Heart left ventricle (tissue), 16 donors: Measurements from ENCODE around the gene RAD51B. TPM values are rescaled to one million over a fixed set of nuclear protein-coding genes. Genes with fewer than 3 reads are reported as not detected.

ENCODE experiments used
- ATAC-seq, 4 donors: fragments of 200-7000 bp; cut with Tn5 transposase; one replicate each; pipeline ENCODE4 v1.9.1; 2020 to 2022; ENCODE audit warnings: moderate library complexity in 4 of 4, mild to moderate bottlenecking in 3 of 4, moderate number of reproducible peaks in 1 of 4
- DNase-seq, 5 donors: peaks; one replicate each; pipeline ENCODE4 v3.0.0-alpha.2; 2020
- H3K27ac ChIP-seq, 12 donors: fragments of 200-600 bp; sonication (generic) in 4 of 12; one replicate each; pipeline versions ENCODE4 v1.5.0 to v1.8.0; 2016 to 2022; ENCODE audit warnings: mild to moderate bottlenecking in 2 of 12
- H3K27me3 ChIP-seq, 9 donors: fragments of 200-600 bp; sonication (generic) in 2 of 9; one replicate each; pipeline versions ENCODE4 v1.5.1 to v1.8.0; 2016 to 2022; ENCODE audit warnings: mild to moderate bottlenecking in 3 of 9
- H3K36me3 ChIP-seq, 9 donors: fragments of 200-600 bp; sonication (generic) in 2 of 9; one replicate each; pipeline versions ENCODE4 v1.5.0 to v1.8.0; 2018 to 2022; ENCODE audit warnings: mild to moderate bottlenecking in 2 of 9
- H3K4me1 ChIP-seq, 12 donors: fragments of 200-600 bp; sonication (generic) in 4 of 12; one replicate each; pipeline versions ENCODE4 v1.5.0 to v1.8.0; 2016 to 2022; ENCODE audit warnings: mild to moderate bottlenecking in 3 of 12
- H3K4me3 ChIP-seq, 12 donors: fragments of 200-600 bp; sonication (generic) in 4 of 12; one replicate each; pipeline versions ENCODE4 v1.5.0 to v1.8.0; 2017 to 2022; ENCODE audit warnings: mild to moderate bottlenecking in 9 of 12, moderate library complexity in 4 of 12
- H3K9me3 ChIP-seq, 12 donors: fragments of 200-600 bp; sonication (generic) in 4 of 12; one replicate each; pipeline versions ENCODE4 v1.5.0 to v1.8.0; 2016 to 2022; ENCODE audit warnings: mild to moderate bottlenecking in 1 of 12
- POLR2A ChIP-seq, 2 donors: fragments of 450-650 bp; IDR thresholded peaks; one replicate each; pipeline ENCODE4 v1.6.1; 2017; ENCODE audit warnings: antibody characterized with exemption in 2 of 2, mild to moderate bottlenecking in 2 of 2, moderate library complexity in 2 of 2
- WGBS, 4 donors: extraction: QIAGEN DNeasy Blood & Tissue Kit in 2 of 4; methylation state at CpG; one replicate each; pipeline versions ENCODE4 v1.1.5 to v1.1.7; 2013 to 2018; 5-methylcytosine and 5-hydroxymethylcytosine counted together
- intact Hi-C, 10 donors: fragments of 100-400 bp; cut with DNase I; formaldehyde crosslinking; loops; one replicate each; pipeline versions ENCODE4 v1.11.1 to v1.14.2; 2022
- polyA plus RNA-seq, 2 donors: library from polyadenylated mRNA; stranded (reverse); fragments of 200-250 nt; gene quantifications; one replicate each; pipeline ENCODE4 v1.2.3, GENCODE V29; 2013
- total RNA-seq, 9 donors: library from RNA; depleted of rRNA in 2 of 9; stranded (reverse); fragments of >200 nt in 2 of 9; fragmentation: NEBNext Ultra II Directional in 3 of 9; extraction: Animal tissue kit (Norgen Biotek cat#: 25700) in 3 of 9; gene quantifications; one replicate each; pipeline versions ENCODE4 v1.1.0 to v1.2.4, GENCODE V29; 2016 to 2023
- TF ChIP-seq, protein P1 (sequence below), 12 donors: fragments of 200-600 bp; sonication (generic) in 4 of 12; IDR thresholded peaks; one replicate each; pipeline versions ENCODE4 v1.5.0 to v1.8.0; 2018 to 2022; ENCODE audit warnings: antibody characterized with exemption in 12 of 12, mild to moderate bottlenecking in 5 of 12
- donor health status: ischemic (EF 13 %, LVEDD 7.1; RV severe dilation, severe dysfunction).
- donor health status: healthy with polysubstance abuse.
- donor health status: DM: no; HTN: yes; CAD: no.
- donor health status: DM: no; HTN: no; CAD: no.
- donor health status: ischemic (EF 25% LVEDD 6.9; RV normal size, moderate dysfunction).
- donor health status: ischemic (EF 25% LVEDD 5.7; RV mildly dilated, moderate dysfunction).
- donor health status: healthy.
- donor health status: DM: yes; HTN: yes; CAD: no.
- donor health status: ischemic (EF 35%, LVEDD 5.7; RV mildly dilated, moderate dysfunction).
- donor health status: nonischemic (EF 11% LVEDD 7.7; RV severe dilation, severe dysfunction).
- donor health status: DM: yes; HTN: yes; CAD: no.
- donor health status: PGD.
- donor health status: ischemic (EF 29% LVEDD 5.4; RV normal size, mild dysfunction).
- donor health status: nonischemic (EF 23%, LVEDD 6.1; RV moderate dilation, normal function).

RAD51B gene
- total and polyA plus RNA-seq, 11 donors, result 1.3 to 11.3 (median 3.2) TPM

DNA sequence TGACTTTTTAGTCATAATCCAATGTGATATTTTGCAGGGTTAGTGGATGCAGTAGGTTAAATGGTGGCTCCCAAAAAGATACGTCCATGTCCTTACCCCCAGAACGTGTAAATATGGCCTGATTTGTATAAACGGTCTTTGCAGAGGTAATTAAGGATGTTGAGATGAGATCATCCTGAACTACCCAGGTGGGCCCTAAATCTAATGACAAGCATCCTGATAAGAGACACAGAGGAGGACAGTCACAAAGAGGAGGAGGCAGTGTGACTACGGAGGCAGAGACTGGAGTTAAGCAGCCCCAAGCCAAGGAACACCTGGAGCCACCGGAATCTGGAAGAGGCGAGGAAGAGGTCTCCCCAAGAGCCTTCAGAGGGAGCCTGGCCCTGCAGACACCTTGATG is 679.9 kb downstream of the RAD51B start:
- intact Hi-C loops, result no loop called here
- ATAC-seq (no peak), DNase-seq (no peak)
- H3K9me3 ChIP-seq, result no peaks in the 10 kb centered on the region
- H3K36me3 ChIP-seq, result no peaks in the 10 kb centered on the region
- H3K4me1 ChIP-seq, result peaks cover 0 to 22% (median 9%) of the 10 kb centered on the region in 12 donors
- 87 to 97% (median 91%) methylated on average over 6 of the region's 6 CpGs for WGBS, 4 donors
- H3K27me3 ChIP-seq, result no peaks in the 10 kb centered on the region
- TF ChIP-seq POLR2A (IDR thresholded peaks at IDR 0.05), result no peak
- H3K4me3 ChIP-seq, result no peak overlapping the region
- H3K27ac ChIP-seq, result no peak overlapping the region

DNA sequence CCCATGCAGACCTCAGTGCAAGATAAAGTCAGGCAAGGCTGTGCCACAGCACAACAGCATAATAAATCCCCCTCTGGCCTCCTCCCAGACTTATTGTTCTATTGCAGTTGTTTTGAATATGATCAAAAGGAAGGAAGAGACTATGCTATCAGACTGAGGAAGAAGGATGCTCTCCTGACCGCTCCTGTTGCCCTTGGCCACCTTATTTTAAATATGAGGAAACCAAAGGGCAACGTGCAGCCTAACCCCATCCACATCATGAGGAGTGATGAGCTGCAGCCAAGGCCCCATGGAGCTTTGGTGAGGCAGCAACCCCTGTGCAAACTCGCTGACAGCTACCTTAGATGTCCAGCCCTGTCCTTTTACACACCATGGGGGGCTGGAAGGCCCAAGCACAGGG is 681.6 kb downstream of the RAD51B start:
- Histone ChIP-seq H3K27me3 (no peaks in the 10 kb centered on the region), H3K27ac (no peak overlapping the region), H3K4me1 (peaks cover 0 to 20% (median 12%) of the 10 kb centered on the region in 12 donors), H3K4me3 (no peak overlapping the region), H3K36me3 (no peaks in the 10 kb centered on the region), H3K9me3 (no peaks in the 10 kb centered on the region)
- ATAC-seq (peak in 1 of 4 donors; percentile 27), DNase-seq (no peak)
- no peak for TF ChIP-seq POLR2A (IDR thresholded peaks at IDR 0.05)
- TF ChIP-seq, protein P1, sequence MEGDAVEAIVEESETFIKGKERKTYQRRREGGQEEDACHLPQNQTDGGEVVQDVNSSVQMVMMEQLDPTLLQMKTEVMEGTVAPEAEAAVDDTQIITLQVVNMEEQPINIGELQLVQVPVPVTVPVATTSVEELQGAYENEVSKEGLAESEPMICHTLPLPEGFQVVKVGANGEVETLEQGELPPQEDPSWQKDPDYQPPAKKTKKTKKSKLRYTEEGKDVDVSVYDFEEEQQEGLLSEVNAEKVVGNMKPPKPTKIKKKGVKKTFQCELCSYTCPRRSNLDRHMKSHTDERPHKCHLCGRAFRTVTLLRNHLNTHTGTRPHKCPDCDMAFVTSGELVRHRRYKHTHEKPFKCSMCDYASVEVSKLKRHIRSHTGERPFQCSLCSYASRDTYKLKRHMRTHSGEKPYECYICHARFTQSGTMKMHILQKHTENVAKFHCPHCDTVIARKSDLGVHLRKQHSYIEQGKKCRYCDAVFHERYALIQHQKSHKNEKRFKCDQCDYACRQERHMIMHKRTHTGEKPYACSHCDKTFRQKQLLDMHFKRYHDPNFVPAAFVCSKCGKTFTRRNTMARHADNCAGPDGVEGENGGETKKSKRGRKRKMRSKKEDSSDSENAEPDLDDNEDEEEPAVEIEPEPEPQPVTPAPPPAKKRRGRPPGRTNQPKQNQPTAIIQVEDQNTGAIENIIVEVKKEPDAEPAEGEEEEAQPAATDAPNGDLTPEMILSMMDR (IDR thresholded peaks at IDR 0.05), result no peak
- WGBS, 4 donors, result 73 to 84% (median 76%) methylated on average over 3 of the region's 3 CpGs
- intact Hi-C loops, result loop anchor here in 1 of 10 donors (10.0 kb wide), 1 partner anchor 246 kb away; no protein-coding TSS in a partner anchor

DNA sequence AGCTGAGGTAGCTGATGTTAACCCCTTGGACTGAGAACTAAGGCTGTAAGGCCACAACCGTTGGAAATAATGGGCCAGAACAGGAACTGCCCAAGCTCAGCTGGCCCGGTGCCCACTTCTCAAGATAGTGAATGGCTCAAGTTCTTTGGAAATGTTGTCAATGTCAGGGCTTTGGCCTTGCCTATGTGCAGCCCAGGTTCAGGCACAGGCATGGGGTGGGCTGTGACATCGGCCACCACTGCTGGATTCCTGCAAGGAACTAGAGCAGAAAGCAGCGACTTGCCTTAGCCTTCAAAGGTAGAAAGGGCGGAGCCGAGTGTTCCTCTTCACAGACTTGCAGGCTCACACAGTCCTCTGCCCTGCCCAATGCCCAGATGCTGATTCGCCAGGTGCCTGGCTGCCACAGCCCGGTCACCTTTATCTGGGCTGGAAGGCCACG is 682.1 kb downstream of the RAD51B start:
- Histone ChIP-seq H3K27me3 (no peaks in the 10 kb centered on the region), H3K27ac (no peak overlapping the region), H3K9me3 (no peaks in the 10 kb centered on the region), H3K36me3 (no peaks in the 10 kb centered on the region), H3K4me3 (no peak overlapping the region), H3K4me1 (peaks cover 0 to 24% (median 15%) of the 10 kb centered on the region in 12 donors)
- 73 to 87% (median 85%) methylated on average over 9 of the region's 9 CpGs for WGBS, 4 donors
- TF ChIP-seq, protein P1 (IDR thresholded peaks at IDR 0.05), result no peak
- no peak for TF ChIP-seq POLR2A (IDR thresholded peaks at IDR 0.05)
- intact Hi-C loops, result loop anchor here in 1 of 10 donors (10.0 kb wide), 1 partner anchor 247 kb away; no protein-coding TSS in a partner anchor
- DNase-seq (peak in 3 of 5 donors; percentile 45 to 78 (median 47)), ATAC-seq (peak in 1 of 4 donors; percentile 22)

DNA sequence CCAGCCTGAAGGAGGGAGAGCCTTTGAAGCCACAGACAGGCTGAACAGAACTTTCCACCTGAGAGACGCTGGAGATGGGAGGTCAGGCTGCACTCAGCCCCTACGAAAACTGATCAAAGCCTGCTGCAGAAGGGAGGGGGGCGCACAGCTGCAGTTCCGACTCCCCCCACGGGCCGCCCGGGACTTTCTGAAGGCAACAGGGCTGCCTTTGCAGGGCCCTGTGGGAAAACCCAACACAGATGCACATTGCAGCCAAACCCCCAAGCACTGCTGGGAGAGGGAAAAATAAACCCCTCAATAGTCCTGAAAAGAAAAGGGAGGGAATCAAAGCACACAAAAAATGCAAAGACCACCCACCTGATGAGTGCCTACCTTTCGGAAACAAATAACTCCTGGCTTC is 682.7 kb downstream of the RAD51B start:
- 83 to 90% (median 87%) methylated on average over 8 of the region's 8 CpGs for WGBS, 4 donors
- Histone ChIP-seq H3K4me1 (peaks cover 0 to 29% (median 15%) of the 10 kb centered on the region in 12 donors), H3K36me3 (no peaks in the 10 kb centered on the region), H3K4me3 (no peak overlapping the region), H3K9me3 (no peaks in the 10 kb centered on the region), H3K27ac (no peak overlapping the region), H3K27me3 (no peaks in the 10 kb centered on the region)
- DNase-seq (no peak), ATAC-seq (no peak)
- TF ChIP-seq POLR2A (IDR thresholded peaks at IDR 0.05), result no peak
- TF ChIP-seq, protein P1 (IDR thresholded peaks at IDR 0.05), result no peak
- intact Hi-C loops, result loop anchor here in 1 of 10 donors (10.0 kb wide), 1 partner anchor 247 kb away; no protein-coding TSS in a partner anchor
